ENCODE results near the gene ZNF319. TPM values are rescaled to one million over a fixed set of nuclear protein-coding genes. Genes with fewer than 3 reads are reported as not detected.

ZNF319 gene
- total and polyA plus RNA-seq, 7 experiments from 2014 or later, result 4.4 to 20.8 (median 12.5) TPM

- H3K27ac ChIP-seq (ENCODE audit: low read depth, low read length), result no peak overlapping the region
- Mint-ChIP-seq H3K4me3 (no peak overlapping the region), H3K9me3 (peaks cover 0 to 3% (median 0%) of the 10 kb centered on the region in 11 donors), H3K27me3 (peaks cover 0 to 7% (median 0%) of the 10 kb centered on the region in 5 donors), H3K4me1 (peaks cover 0 to 2% (median 0%) of the 10 kb centered on the region in 7 donors), H3K36me3 (no peaks in the 10 kb centered on the region), H3K27ac (peak overlapping the region in 1 of 9 donors; percentile 9)
- DNase-seq (no peak), ATAC-seq (no peak)
- H3K9me3 ChIP-seq (ENCODE audit: control insufficient read depth in 2 of 3, low read length in 3 of 3), result no peaks in the 10 kb centered on the region
- ChIA-PET POLR2A (no interaction called here), CTCF (no interaction called here)
- H3K4me1 ChIP-seq (ENCODE audit: control insufficient read depth in 2 of 2, insufficient read depth in 2 of 2, low read length in 2 of 2), result no peaks in the 10 kb centered on the region
- intact Hi-C loops (cut with micrococcal nuclease), result no loop called here
- H3K36me3 ChIP-seq (ENCODE audit: control insufficient read depth in 2 of 3, insufficient read depth in 3 of 3, low read length in 3 of 3), result no peaks in the 10 kb centered on the region
- H3K27me3 ChIP-seq (ENCODE audit: control insufficient read depth in 2 of 2, insufficient read depth in 2 of 2, low read length in 2 of 2), result no peaks in the 10 kb centered on the region
- no peak overlapping the region for H3K4me3 ChIP-seq (ENCODE audit: low read length)
These were observed 46.6 kb downstream of the ZNF319 start for GRCh38 chr16:57953857-57954256.

GRCh38 chr16:57952909-57953308 lies 47.6 kb downstream of the ZNF319 start:
- ATAC-seq (no peak), DNase-seq (no peak)
- intact Hi-C loops (cut with micrococcal nuclease), result no loop called here
- no peak overlapping the region for H3K27ac ChIP-seq (ENCODE audit: low read depth, low read length)
- no peak overlapping the region for H3K4me3 ChIP-seq (ENCODE audit: low read length)
- no peaks in the 10 kb centered on the region for H3K4me1 ChIP-seq (ENCODE audit: control insufficient read depth in 2 of 2, insufficient read depth in 2 of 2, low read length in 2 of 2)
- CTCF ChIA-PET, result no interaction called here
- no peaks in the 10 kb centered on the region for H3K36me3 Mint-ChIP-seq
- H3K4me1 Mint-ChIP-seq, result peaks cover 0 to 2% (median 0%) of the 10 kb centered on the region in 7 donors
- H3K9me3 Mint-ChIP-seq, result peaks cover 0 to 3% (median 0%) of the 10 kb centered on the region in 11 donors
- H3K27ac Mint-ChIP-seq, result no peak overlapping the region
- H3K27me3 Mint-ChIP-seq, result peaks cover 0 to 7% (median 0%) of the 10 kb centered on the region in 5 donors
- POLR2A ChIA-PET, result no interaction called here
- H3K27me3 ChIP-seq (ENCODE audit: control insufficient read depth in 2 of 2, insufficient read depth in 2 of 2, low read length in 2 of 2), result no peaks in the 10 kb centered on the region
- H3K4me3 Mint-ChIP-seq, result no peak overlapping the region
- H3K9me3 ChIP-seq (ENCODE audit: control insufficient read depth in 2 of 3, low read length in 3 of 3), result no peaks in the 10 kb centered on the region
- H3K36me3 ChIP-seq (ENCODE audit: control insufficient read depth in 2 of 3, insufficient read depth in 3 of 3, low read length in 3 of 3), result no peaks in the 10 kb centered on the region

GRCh38 chr16:57951204-57951960 lies 49.1 kb downstream of the ZNF319 start:
- Mint-ChIP-seq H3K9me3 (peaks cover 0 to 3% (median 0%) of the 10 kb centered on the region in 11 donors), H3K4me3 (no peak overlapping the region), H3K27me3 (peaks cover 0 to 7% (median 0%) of the 10 kb centered on the region in 5 donors), H3K27ac (no peak overlapping the region), H3K4me1 (peaks cover 0 to 2% (median 0%) of the 10 kb centered on the region in 7 donors), H3K36me3 (no peaks in the 10 kb centered on the region)
- intact Hi-C loops (cut with micrococcal nuclease), result no loop called here
- DNase-seq (no peak), ATAC-seq (no peak)
- Histone ChIP-seq H3K27ac (ENCODE audit: low read depth, low read length) (no peak overlapping the region), H3K36me3 (ENCODE audit: control insufficient read depth in 2 of 3, insufficient read depth in 3 of 3, low read length in 3 of 3) (no peaks in the 10 kb centered on the region), H3K9me3 (ENCODE audit: control insufficient read depth in 2 of 3, low read length in 3 of 3) (no peaks in the 10 kb centered on the region), H3K27me3 (ENCODE audit: control insufficient read depth in 2 of 2, insufficient read depth in 2 of 2, low read length in 2 of 2) (no peaks in the 10 kb centered on the region), H3K4me1 (ENCODE audit: control insufficient read depth in 2 of 2, insufficient read depth in 2 of 2, low read length in 2 of 2) (no peaks in the 10 kb centered on the region), H3K4me3 (ENCODE audit: low read length) (no peak overlapping the region)
- CTCF ChIA-PET, result interaction anchor here (0.6 kb wide), 1 partner anchor 155 kb away, joined by 3 read pairs; no protein-coding TSS in a partner anchor
- POLR2A ChIA-PET, result no interaction called here

- Histone ChIP-seq H3K36me3 (ENCODE audit: control insufficient read depth in 2 of 3, insufficient read depth in 3 of 3, low read length in 3 of 3) (no peaks in the 10 kb centered on the region), H3K27ac (ENCODE audit: low read depth, low read length) (no peak overlapping the region), H3K9me3 (ENCODE audit: control insufficient read depth in 2 of 3, low read length in 3 of 3) (no peaks in the 10 kb centered on the region), H3K4me3 (ENCODE audit: low read length) (no peak overlapping the region), H3K27me3 (ENCODE audit: control insufficient read depth in 2 of 2, insufficient read depth in 2 of 2, low read length in 2 of 2) (no peaks in the 10 kb centered on the region), H3K4me1 (ENCODE audit: control insufficient read depth in 2 of 2, insufficient read depth in 2 of 2, low read length in 2 of 2) (no peaks in the 10 kb centered on the region)
- ChIA-PET CTCF (no interaction called here), POLR2A (no interaction called here)
- no peak overlapping the region for H3K27ac Mint-ChIP-seq
- ATAC-seq (no peak), DNase-seq (no peak)
- H3K36me3 Mint-ChIP-seq, result no peaks in the 10 kb centered on the region
- H3K4me3 Mint-ChIP-seq, result no peak overlapping the region
- peaks cover 0 to 3% (median 0%) of the 10 kb centered on the region in 11 donors for H3K9me3 Mint-ChIP-seq
- intact Hi-C loops (cut with micrococcal nuclease), result no loop called here
- peaks cover 0 to 2% (median 0%) of the 10 kb centered on the region in 7 donors for H3K4me1 Mint-ChIP-seq
- H3K27me3 Mint-ChIP-seq, result peaks cover 0 to 7% (median 0%) of the 10 kb centered on the region in 5 donors
These were observed 50.1 kb downstream of the ZNF319 start for GRCh38 chr16:57950382-57950781.

- Histone ChIP-seq H3K4me3 (ENCODE audit: low read length) (no peak overlapping the region), H3K9me3 (ENCODE audit: control insufficient read depth in 2 of 3, low read length in 3 of 3) (no peaks in the 10 kb centered on the region), H3K36me3 (ENCODE audit: control insufficient read depth in 2 of 3, insufficient read depth in 3 of 3, low read length in 3 of 3) (no peaks in the 10 kb centered on the region), H3K27ac (ENCODE audit: low read depth, low read length) (no peak overlapping the region), H3K4me1 (ENCODE audit: control insufficient read depth in 2 of 2, insufficient read depth in 2 of 2, low read length in 2 of 2) (no peaks in the 10 kb centered on the region), H3K27me3 (ENCODE audit: control insufficient read depth in 2 of 2, insufficient read depth in 2 of 2, low read length in 2 of 2) (no peaks in the 10 kb centered on the region)
- POLR2A ChIA-PET, result no interaction called here
- peaks cover 0 to 7% (median 0%) of the 10 kb centered on the region in 5 donors for H3K27me3 Mint-ChIP-seq
- peaks cover 0 to 3% (median 0%) of the 10 kb centered on the region in 11 donors for H3K9me3 Mint-ChIP-seq
- DNase-seq (no peak), ATAC-seq (no peak)
- no peaks in the 10 kb centered on the region for H3K36me3 Mint-ChIP-seq
- peaks cover 0 to 2% (median 0%) of the 10 kb centered on the region in 7 donors for H3K4me1 Mint-ChIP-seq
- CTCF ChIA-PET, result no interaction called here
- intact Hi-C loops (cut with micrococcal nuclease), result no loop called here
- no peak overlapping the region for H3K4me3 Mint-ChIP-seq
- H3K27ac Mint-ChIP-seq, result no peak overlapping the region
These were observed 50.8 kb downstream of the ZNF319 start for GRCh38 chr16:57949595-57950238.

GRCh38 chr16:57949013-57949412 lies 51.5 kb downstream of the ZNF319 start:
- peaks cover 0 to 7% (median 0%) of the 10 kb centered on the region in 5 donors for H3K27me3 Mint-ChIP-seq
- no peak for DNase-seq
- H3K27ac Mint-ChIP-seq, result no peak overlapping the region
- H3K36me3 Mint-ChIP-seq, result no peaks in the 10 kb centered on the region
- no peak overlapping the region for H3K4me3 Mint-ChIP-seq
- intact Hi-C loops (cut with micrococcal nuclease), result no loop called here
- no peak for ATAC-seq
- H3K27me3 ChIP-seq (ENCODE audit: control insufficient read depth in 2 of 2, insufficient read depth in 2 of 2, low read length in 2 of 2), result no peaks in the 10 kb centered on the region
- H3K9me3 Mint-ChIP-seq, result peaks cover 0 to 3% (median 0%) of the 10 kb centered on the region in 11 donors
- ChIA-PET POLR2A (no interaction called here), CTCF (no interaction called here)
- H3K4me1 Mint-ChIP-seq, result peaks cover 0 to 2% (median 0%) of the 10 kb centered on the region in 7 donors
- no peaks in the 10 kb centered on the region for H3K4me1 ChIP-seq (ENCODE audit: control insufficient read depth in 2 of 2, insufficient read depth in 2 of 2, low read length in 2 of 2)
- H3K36me3 ChIP-seq (ENCODE audit: control insufficient read depth in 2 of 3, insufficient read depth in 3 of 3, low read length in 3 of 3), result no peaks in the 10 kb centered on the region
- no peaks in the 10 kb centered on the region for H3K9me3 ChIP-seq (ENCODE audit: control insufficient read depth in 2 of 3, low read length in 3 of 3)
- H3K27ac ChIP-seq (ENCODE audit: low read depth, low read length), result no peak overlapping the region
- no peak overlapping the region for H3K4me3 ChIP-seq (ENCODE audit: low read length)

Measured in naive thymus-derived CD4-positive, alpha-beta T cell (primary cell).